Peyer's patch (tissue), 4 donors: Measurements from ENCODE around the gene TLR3.

Experiments
- POLR2A ChIP-seq, 2 donors: fragments of 450-650 bp; IDR thresholded peaks; one replicate each; pipeline ENCODE4 v1.5.1; 2017; ENCODE audit warnings: antibody characterized with exemption in 2 of 2, mild to moderate bottlenecking in 2 of 2, moderate library complexity in 2 of 2
- TF ChIP-seq, protein P1 (sequence below), 6 experiments: fragments of 450-650 bp in 4 of 6; fragments of 200-600 bp in 2 of 6; sonication (generic) in 1 of 6; IDR thresholded peaks; one replicate each; pipeline ENCODE4 v1.5.1; 2017 to 2019; ENCODE audit warnings: antibody characterized with exemption in 6 of 6, mild to moderate bottlenecking in 3 of 6, moderate library complexity in 1 of 6

DNA sequence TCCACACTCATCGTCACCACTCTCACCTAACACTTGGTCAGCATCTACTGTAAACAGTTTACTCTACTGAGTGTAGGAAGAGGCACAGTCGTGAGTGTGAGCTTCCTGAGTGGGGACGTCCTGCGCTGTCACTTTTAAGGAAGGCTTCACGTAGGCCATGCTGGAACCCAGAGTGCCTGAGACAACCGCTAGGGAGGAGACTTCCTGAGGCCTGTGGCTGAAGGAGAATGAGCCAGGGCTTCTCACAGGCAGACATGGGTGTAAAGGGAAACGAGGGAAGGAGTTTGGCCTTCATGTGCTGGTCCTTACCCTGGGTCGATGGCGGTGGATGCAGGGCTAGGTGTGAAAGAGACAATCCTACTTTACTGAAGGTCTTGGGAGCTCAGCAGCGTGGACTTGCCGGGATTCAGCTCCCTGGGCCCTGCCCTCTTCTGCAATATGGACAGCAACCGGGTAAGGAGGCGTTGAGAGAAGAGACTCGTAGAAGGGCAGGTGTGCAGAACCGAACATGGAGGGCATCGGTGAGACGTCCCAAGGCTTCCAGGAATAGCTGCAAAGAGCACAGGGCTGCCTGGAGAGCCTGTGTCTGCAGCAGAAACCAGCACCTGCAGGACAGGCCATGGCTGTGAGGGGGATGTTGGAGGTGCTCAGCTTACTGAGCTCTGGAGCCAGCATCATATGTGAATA lies 48.7 kb upstream of the TLR3 start:
- TF ChIP-seq, protein P1, sequence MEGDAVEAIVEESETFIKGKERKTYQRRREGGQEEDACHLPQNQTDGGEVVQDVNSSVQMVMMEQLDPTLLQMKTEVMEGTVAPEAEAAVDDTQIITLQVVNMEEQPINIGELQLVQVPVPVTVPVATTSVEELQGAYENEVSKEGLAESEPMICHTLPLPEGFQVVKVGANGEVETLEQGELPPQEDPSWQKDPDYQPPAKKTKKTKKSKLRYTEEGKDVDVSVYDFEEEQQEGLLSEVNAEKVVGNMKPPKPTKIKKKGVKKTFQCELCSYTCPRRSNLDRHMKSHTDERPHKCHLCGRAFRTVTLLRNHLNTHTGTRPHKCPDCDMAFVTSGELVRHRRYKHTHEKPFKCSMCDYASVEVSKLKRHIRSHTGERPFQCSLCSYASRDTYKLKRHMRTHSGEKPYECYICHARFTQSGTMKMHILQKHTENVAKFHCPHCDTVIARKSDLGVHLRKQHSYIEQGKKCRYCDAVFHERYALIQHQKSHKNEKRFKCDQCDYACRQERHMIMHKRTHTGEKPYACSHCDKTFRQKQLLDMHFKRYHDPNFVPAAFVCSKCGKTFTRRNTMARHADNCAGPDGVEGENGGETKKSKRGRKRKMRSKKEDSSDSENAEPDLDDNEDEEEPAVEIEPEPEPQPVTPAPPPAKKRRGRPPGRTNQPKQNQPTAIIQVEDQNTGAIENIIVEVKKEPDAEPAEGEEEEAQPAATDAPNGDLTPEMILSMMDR (IDR thresholded peaks at IDR 0.05): no peak
- TF ChIP-seq POLR2A (IDR thresholded peaks at IDR 0.05): no peak
